Esophagus muscularis mucosa (tissue), 3 donors: ENCODE data around the gene RABL6.

Source experiments
- POLR2A ChIP-seq: fragments of 450-650 bp; IDR thresholded peaks from one replicate; pipeline ENCODE4 v1.6.1; 2017; ENCODE audit warnings: antibody characterized with exemption, moderate library complexity, mild to moderate bottlenecking, low read depth
- TF ChIP-seq, protein P1 (sequence below), 3 experiments: fragments of 200-600 bp in 2 of 3; fragments of 450-650 bp in 1 of 3; sonication (generic) in 2 of 3; IDR thresholded peaks; one replicate each; pipeline ENCODE4 v1.5.1; 2017 to 2019; ENCODE audit warnings: antibody characterized with exemption in 3 of 3, mild to moderate bottlenecking in 2 of 3, moderate library complexity in 1 of 3

- TF ChIP-seq, protein P1, sequence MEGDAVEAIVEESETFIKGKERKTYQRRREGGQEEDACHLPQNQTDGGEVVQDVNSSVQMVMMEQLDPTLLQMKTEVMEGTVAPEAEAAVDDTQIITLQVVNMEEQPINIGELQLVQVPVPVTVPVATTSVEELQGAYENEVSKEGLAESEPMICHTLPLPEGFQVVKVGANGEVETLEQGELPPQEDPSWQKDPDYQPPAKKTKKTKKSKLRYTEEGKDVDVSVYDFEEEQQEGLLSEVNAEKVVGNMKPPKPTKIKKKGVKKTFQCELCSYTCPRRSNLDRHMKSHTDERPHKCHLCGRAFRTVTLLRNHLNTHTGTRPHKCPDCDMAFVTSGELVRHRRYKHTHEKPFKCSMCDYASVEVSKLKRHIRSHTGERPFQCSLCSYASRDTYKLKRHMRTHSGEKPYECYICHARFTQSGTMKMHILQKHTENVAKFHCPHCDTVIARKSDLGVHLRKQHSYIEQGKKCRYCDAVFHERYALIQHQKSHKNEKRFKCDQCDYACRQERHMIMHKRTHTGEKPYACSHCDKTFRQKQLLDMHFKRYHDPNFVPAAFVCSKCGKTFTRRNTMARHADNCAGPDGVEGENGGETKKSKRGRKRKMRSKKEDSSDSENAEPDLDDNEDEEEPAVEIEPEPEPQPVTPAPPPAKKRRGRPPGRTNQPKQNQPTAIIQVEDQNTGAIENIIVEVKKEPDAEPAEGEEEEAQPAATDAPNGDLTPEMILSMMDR (IDR thresholded peaks at IDR 0.05): no peak
- no peak for TF ChIP-seq POLR2A
Observed at GRCh38 chr9:136853596-136854112, 45.9 kb downstream of the RABL6 start.
